Measurements from ENCODE around the gene ATP11A.

Gene ATP11A

DNA sequence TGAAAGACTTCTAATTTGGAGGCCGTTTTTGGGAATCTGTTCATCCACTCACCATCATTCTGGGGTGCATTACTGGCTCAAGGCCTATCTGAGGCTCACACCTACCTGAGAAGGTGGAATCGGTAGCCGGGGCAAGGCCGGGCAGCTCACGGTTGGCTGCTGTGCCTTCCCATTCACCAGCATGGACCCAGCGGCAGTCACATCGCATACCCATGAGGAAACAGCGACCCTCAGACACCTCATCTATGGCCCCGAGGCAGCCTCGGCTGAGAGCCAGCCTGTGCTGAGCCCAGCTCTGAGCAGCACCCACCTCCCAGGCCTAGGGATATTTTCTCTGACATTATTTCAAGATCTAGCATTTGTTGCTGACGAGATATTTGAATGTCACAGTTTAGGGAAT is 130.5 kb downstream of the ATP11A start:
- DNase-seq (ENCODE audit: low spot score): no peak

DNA sequence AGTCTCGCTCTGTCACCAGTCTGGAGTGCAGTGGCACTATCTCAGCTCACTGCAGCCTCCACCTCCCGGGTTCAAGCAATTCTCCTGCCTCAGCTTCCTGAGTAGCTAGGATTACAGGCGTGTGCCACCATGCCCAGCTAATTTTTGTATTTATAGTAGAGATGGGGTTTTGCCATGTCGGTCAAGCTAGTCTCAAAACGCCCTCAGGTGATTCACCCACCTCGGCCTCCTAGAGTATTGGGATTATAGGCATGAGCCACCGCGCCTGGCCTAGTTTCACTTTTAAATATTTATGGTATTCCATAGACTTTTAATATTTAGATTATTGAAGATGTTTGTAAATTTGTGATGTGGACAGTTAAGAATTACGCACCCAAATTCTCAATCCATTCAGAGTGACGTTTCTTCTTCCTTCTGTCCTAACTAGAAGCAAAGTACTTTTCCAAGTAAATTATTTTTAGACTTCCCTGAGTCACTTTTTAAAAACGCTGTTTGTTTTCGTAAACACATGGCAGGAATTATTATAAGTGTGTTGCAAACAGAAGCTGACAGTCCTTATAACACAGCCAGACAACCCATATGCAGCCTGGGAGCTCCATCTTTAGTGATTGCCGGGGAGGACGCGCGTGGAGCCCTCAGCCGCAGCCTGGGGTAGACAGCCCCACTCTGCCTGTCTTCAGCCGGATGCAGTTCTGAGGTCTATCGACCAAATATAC is 131.7 kb downstream of the ATP11A start:
- peak; percentile 65 for DNase-seq (ENCODE audit: low spot score)

DNA sequence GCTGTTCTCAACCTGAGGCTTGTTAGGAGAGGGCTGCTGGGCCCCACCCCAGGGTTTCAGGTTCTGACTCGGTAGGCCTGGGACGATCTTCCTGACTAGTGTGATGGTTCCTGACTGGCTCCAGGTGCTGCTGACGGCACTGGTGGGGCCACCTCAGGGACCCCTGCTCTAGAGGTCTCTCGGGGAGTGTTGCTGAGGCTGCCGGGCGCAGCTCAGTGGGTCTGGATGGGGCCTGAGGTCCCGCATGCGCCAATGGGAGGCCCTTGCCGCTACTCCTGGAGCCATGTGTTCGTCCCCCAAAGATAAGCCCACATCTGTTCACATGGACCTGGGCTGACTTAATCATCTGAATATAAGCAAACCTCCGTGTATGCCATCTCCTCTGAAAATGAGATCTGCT is 133.0 kb downstream of the ATP11A start:
- DNase-seq (ENCODE audit: low spot score): no peak

DNA sequence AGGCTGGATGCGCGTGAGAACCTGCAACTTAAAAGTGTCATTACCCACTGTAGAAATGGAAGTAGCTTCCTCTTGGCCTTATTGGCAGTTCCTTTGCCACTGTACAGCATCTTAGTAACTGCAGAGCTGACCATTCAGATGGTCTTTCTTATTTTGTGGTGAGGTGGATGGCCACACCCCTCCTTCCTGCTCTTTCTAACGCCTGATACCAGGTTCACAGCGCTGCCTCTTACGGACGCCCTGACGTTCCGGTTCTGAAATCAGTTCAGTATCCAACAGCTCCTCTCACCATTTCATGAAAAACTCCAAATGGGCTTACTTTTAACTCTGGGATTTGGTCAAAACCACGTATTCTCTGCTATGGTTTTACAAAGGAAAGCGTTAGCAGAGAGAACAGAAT is 134.6 kb downstream of the ATP11A start:
- no peak for DNase-seq (ENCODE audit: low spot score)

DNA sequence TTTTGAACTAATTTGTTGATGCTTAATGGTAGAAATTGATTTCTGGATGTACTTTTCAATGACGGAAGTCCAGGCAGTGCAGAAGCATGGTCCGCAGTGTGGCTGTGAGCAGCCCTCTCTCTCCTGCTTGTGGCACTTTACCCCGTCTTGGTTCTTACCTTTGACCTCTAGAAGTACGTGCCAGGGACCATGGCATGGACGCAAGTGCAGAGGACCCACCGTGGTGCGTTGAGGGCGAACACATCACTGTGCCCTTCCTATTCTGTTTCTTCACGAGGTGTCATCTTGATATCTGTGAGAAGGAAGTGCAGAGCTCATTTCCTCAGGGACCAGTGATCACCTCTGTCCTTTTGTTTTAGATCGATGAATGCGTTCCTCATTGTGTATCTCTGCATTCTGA is 135.2 kb downstream of the ATP11A start:
- no peak for DNase-seq (ENCODE audit: low spot score)

DNA sequence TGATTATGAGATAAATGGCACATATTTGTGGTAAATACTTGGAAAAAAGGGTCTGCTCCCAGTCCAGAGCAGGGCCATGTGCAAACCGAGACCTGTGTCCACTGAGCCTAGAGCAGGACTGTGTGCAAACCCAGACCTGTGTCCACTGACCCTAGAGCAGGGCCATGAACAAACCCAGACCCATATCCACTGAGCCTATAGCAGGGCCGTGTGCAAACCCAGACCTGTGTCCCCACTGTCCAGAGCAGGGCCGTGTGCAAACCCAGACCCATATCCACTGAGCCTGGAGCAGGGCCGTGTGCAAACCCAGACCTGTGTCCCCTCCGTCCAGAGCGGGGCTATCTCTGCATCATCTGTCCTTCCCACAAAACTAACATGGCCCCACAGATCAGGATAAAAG is 136.0 kb downstream of the ATP11A start:
- DNase-seq (ENCODE audit: low spot score): no peak

DNA sequence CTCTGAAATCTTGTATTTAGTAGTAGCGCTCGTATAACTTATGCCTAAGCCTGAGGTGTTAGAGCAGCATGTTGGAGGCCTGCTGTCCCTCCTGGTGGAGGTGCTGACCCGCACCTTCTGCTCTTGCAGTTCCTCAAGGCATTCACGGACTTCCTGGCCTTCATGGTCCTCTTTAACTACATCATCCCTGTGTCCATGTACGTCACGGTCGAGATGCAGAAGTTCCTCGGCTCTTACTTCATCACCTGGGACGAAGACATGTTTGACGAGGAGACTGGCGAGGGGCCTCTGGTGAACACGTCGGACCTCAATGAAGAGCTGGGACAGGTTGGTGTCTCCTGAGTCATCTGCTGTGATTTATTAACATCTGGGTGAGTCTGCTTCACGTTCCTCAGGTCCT is 136.7 kb downstream of the ATP11A start:
- no peak for DNase-seq (ENCODE audit: low spot score)

DNA sequence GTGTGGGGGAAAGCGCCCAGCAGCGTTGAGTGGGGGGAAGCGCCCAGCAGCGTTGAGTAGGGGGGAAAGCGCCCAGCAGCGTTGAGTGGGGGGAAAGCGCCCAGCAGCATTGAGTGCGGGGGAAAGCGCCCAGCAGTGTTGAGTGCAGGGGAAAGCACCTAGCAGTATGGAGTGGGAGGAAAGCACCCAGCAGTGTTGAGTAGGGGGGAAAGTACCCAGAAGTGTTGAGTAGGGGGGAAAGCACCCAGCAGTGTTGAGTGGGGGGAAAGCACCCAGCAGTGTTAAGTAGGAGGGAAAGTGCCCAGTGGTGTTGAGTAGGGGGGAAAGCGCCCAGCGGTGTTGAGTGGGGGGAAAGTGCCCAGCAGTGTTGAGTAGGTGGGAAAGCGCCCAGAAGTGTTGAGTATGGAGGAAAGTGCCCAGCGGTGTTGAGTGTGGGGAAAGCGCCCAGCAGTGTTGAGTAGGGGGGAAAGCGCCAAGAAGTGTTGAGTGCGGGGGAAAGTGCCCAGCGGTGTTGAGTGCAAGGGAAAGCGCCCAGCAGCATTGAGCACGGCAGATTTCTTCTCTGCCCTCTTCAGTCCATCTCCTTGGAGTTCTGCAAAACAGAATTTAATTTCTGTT is 138.4 kb downstream of the ATP11A start:
- no peak for DNase-seq (ENCODE audit: low spot score)

DNA sequence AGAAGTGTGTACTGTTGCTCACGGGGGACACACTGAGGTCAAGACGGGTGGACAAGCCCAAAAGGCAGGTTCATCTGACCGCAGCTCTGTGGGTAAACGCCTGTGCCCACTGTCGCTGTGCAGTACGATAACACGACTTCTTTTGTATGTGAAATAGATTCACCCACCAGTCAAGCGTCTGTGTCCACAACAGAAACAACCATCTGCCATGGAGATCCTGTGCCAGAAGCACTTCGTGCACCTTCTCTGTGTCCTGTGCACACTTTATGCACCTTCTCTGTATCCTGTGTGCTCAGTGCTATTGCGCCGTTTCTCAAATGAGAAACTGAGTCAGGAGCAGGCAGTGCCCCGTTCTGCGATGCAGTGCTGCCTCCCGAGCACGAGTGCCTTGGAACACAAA is 138.9 kb downstream of the ATP11A start:
- no peak for DNase-seq (ENCODE audit: low spot score)

DNA sequence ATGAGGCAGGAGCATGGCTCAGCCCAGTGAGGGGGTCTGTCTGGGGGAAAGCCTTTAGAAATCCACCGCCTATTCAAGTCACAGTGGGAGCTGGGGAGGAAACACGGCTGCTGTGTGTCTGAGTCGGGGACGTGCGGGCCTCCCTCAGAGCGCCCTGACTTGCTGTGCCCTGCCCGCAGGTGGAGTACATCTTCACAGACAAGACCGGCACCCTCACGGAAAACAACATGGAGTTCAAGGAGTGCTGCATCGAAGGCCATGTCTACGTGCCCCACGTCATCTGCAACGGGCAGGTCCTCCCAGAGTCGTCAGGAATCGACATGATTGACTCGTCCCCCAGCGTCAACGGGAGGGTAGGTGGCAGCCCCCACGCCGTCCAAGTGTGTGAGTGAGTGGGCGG is 141.4 kb downstream of the ATP11A start:
- no peak for DNase-seq (ENCODE audit: low spot score)

DNA sequence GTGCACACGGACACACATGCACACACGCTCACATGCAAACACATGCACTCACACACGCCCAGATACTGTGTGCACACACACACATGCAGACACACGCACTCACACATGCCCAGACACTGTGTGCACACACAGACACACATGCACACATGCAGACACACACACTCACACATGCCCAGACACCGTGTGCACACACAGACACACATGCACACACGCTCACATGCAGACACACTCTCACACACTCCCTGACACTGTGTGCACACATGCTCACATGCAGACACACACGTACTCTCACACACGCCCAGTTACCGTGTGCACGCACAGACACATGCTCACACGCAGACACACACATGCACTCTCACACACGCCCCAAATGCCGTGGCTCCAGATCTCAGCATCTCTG is 142.0 kb downstream of the ATP11A start:
- DNase-seq (ENCODE audit: low spot score): no peak

DNA sequence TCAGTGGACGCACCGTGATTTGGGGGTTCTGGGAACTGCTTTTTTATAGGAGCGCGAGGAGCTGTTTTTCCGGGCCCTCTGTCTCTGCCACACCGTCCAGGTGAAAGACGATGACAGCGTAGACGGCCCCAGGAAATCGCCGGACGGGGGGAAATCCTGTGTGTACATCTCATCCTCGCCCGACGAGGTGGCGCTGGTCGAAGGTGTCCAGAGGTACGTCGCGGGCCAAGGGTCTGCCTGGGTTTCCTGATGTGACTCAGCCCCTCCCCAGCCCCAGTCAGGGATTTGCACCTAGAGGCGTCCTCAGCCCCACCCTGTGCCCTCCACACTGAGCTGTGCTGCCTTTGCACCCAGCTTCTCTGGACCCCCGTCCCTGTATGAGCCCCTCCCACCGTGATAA is 143.0 kb downstream of the ATP11A start:
- DNase-seq (ENCODE audit: low spot score): no peak

DNA sequence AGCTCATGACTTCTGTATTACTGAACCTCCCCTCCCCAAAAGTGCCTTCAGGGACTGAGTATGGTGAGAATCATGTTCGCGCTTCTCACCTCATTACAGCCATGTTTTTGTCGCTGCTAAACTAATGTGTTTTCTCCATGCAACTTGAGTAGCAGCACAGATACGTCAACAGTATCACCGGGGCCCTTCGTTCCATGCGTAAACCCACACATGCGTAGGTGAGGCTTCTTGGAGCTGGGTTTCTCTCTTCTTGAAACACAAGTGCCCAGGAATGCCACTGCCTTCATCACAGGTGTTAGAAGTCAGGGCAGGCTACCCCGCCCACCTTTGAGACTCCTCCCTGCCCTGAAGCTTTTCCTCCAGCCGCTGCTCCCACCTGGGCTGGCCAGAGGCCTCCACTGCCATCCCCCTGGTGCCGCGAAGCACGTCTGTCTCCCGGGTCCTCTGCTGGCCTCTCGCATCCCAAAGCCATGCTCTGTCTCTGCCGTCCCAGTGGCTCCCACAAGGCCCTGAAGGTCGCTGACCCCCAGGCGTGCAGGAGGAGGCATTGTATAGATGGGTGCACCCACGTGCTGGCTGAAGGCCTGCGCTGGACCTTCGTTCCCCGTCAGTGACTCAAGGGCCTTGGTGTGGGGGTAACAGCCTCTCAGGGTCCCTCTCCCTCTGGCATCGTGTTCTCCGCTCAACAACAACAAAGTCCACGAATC is 143.9 kb downstream of the ATP11A start:
- no peak for DNase-seq (ENCODE audit: low spot score)

DNA sequence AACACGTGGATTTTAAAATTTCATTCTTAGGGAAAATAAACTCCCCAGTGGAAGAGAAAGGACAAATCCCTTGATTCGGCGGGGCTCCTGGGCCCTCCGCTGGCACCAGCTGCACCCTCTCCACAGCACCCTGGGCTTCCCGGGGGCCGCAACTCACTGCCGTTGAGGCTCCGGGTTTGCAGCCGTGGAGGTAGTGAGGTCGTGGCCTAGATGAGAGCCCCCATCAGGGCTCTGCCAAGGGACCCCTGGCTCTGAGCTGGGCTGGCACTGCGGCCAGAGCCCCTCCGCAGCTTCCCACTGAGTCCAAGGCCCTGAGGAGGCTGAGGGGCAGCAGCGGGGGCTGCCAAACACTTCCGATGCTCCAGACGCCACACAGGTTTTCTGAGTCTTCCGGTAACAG is 145.5 kb downstream of the ATP11A start:
- DNase-seq (ENCODE audit: low spot score): no peak

DNA sequence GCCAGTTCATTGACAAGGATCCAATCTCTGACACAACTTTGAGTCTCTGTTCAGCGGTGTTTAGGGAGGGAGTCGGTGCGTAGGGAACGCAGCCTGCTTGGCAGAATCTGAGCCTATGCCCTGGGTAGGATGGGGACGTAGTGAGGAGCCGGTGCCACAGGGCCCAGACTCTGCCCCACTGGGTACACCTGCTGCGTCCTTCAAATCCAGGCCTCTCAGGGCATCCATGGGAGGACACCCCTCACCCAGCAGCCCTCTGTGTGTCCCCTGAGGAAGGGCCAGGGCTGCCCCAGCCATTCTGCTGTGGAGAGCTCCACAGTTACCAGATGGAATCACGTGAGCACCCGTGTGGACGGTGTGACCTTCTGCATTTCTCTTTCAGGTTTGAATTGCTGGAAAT is 146.0 kb downstream of the ATP11A start:
- no peak for DNase-seq (ENCODE audit: low spot score)

DNA sequence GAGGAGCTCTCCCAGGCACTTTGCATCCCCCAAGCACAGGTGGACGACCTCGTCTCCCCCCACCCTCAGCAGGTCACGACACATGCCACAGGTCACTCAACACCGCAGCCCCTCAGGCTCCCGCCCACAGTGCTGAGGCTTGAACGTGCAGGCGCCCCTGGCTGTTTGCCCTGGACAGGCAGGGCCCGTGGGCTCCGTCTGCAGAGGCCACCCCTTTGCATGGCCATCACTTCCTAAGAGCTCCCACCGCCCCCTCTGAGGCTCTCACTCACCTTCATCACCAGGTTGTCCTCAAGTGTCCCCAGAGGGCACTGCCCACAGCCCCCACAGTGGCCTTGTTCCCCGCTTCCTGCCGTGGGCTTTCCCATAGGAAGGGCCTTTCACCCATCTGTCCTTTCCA is 147.1 kb downstream of the ATP11A start:
- DNase-seq (ENCODE audit: low spot score): no peak

DNA sequence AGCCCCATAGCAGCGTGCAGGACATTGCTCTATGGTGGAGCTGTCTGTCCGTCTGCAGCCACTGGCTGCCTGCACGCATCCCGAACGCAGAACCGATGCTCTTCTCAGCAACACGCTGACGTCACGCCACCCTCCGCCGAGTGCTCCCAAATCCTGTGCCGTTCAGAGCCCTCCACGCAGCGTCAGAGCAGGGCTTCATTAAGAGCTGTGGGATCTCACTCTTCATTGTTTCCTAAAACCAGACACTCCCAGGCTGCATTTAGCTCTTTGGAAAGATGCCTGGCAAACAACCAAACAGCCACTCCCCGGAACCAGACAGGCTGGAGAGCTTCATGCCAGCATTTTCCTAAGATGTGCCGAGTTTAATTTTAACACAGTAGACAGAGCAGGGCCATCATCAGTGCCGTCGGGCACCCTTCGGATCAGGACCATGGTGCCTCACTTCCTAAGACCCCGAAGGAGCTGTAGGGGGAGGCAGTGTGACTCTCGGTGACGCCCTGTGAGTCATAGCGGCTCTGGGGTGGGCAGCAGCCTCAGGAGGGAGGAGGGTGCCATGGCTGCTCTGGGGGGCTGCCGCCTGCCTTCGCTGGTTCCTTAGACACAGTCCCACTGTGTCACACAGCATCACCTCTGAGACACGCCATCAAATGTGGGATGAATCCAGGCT is 147.7 kb downstream of the ATP11A start:
- peak; percentile 63 for DNase-seq (ENCODE audit: low spot score)

DNA sequence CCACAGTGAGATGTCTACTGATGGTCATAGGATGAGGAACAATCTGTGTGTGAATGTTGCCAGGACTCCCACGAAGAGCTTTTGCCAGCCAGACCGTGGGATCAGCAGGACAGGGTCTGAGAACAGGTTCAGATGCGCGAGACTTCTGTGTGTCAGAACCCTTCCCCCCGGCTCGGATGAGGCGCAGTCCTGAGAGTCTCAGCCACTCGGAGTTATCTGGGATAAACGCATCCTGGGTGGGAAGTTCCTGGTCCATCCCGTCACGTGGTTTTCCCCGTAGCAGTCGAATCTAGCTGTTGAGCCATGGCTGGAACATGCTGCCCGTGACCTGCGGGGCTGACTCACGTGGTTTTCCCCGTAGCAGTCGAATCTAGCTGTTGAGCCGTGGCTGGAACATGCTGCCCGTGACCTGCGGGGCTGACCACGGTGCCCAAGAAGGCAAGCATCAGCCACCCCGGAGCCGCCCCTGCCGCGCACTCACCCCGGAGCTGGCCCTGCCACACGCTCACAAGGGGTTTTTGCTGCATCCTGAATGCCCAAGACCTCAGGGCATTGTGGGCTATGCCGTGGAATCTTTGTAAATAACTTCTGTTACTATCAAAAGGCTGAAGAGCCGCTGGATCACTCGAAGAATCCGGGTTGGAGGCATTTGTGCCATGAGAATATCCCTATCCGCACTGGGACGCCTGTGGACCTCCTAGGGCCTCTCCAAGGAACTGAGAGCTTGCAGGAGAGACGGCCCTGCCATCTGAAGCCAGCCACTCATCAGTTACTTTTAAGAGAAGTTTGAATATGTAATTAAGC is 148.4 kb downstream of the ATP11A start:
- no peak for DNase-seq (ENCODE audit: low spot score)

DNA sequence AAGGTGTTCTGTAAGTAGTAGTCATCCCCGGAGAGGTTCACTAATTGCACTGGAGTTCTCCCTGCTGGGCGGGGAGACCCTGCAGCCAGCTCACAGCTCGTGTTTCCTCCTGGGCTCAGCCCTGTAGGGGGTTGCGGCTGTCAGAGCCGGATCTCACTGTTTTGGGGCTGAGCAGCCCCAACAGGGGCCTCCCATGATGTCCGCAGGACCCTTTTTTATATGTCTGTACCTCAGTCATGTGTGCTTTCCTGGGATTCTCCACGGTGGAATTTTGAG is 148.9 kb downstream of the ATP11A start:
- no peak for DNase-seq (ENCODE audit: low spot score)

DNA sequence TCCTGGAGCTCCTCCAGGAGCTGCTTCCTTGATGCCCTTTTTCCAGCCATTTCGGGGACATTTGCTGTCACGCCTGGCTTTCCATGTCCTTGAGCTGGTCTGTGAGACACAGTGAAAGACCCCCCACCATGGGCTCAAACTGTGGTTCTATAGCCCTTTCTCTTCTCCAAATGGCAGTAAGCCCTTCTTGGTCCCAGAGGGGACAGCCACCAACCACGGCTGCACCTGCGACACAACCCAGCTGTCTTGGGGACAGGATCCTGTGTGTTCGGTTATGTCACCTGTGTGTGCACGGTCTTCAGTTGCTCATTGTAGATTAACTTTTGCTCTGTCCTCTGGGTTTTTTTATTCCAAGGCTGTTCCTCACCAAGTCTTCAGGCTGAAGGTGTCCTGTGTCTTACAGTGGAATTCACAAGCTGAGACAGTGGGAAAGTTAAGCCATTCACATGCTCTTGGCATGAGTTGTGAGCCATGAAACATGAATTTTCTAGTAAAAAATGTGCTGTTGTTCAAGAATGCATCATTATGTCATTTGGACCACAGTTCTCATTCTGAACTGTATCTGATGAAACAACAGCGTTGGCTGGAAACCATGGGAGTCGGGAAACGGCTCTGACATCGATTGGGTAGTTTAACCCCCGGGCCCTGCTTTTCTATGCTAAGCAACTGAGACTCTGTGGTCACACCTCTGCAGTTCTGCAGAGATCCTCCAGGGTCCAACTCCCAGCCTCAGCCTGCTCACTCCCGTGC is 149.7 kb downstream of the ATP11A start:
- DNase-seq (ENCODE audit: low spot score): peak; percentile 42

DNA sequence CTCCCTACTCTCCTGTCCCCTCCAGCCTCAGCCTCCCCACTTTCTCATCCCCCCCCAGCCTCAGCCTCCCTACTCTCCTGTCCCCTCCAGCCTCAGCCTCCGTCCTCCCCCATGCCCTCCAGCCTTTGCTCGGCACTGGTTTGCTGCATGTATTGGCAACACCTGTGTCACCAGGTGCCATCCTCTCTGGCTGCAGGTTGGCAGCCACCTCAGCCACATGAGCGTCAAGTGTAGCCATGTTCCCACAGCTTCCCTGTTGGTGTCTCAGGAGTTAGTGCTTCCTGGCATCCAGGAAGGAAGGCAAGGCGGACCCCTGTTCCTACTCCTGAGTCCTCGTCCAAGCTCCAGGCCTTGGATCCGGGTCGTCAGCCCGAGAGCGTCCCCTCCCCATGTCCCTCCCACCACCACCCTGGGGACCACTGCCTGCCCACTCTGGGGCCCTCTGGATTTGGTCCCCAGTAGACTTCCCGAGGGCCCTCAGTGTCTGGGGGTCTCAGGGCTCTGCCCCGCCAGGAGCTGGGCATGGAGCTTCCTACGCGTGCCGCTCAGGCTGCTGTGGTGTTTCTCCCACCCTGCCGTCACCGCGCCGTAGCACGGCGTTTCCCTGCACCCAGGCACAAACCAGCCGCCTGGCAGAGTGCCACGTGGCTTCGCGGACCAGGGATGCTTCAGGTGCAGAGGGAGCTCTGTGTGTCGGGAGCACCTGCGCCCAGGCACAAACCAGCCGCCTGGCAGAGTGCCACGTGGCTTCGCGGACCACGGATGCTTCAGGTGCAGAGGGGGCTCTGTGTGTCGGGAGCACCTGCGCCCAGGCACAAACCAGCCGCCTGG is 150.8 kb downstream of the ATP11A start:
- DNase-seq (ENCODE audit: low spot score): no peak

Data from AG08395 (cell line).